Measurements from ENCODE around the gene TP53I11. TPM values are rescaled to one million over a fixed set of nuclear protein-coding genes. Genes with fewer than 3 reads are reported as not detected.

Gene TP53I11
- total RNA-seq, 1 donor: 47.8 TPM

DNA sequence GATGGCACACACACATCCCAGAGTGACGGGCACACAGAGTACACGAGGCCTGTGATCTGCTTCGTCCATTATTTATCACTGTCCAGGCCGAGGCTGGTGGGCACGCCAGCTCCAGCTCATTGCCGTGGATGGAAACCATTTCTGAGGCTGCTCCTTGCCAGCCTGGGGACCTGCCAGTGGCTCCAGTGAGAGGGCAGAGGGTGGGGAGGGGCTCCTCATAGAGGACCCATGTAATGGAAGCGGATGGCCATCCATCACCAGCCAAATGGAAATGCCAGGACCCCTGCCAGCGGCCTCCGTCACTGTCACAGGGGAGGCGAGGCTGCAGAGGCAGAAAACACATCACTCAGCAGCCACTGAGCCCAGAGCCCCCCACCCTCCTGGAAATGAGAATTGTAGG lies 35.7 kb downstream of the TP53I11 start:
- peaks cover 4% of the 10 kb centered on the region for H3K27me3 ChIP-seq (ENCODE audit: insufficient read depth, low read length)
- no peaks in the 10 kb centered on the region for H3K79me2 ChIP-seq (ENCODE audit: insufficient read depth, low read length)
- H3K4me3 ChIP-seq (ENCODE audit: insufficient read depth, low read length): no peak overlapping the region
- H3K4me1 ChIP-seq (ENCODE audit: insufficient read depth, low read length): no peaks in the 10 kb centered on the region
- no peak overlapping the region for H3K27ac ChIP-seq (ENCODE audit: low read depth, low read length)
- DNase-seq (ENCODE audit: insufficient read length, low spot score, missing footprints): no peak
- no peak overlapping the region for H2AFZ ChIP-seq (ENCODE audit: low read length)
- no peaks in the 10 kb centered on the region for H4K20me1 ChIP-seq (ENCODE audit: insufficient read depth, low read length)
- no peaks in the 10 kb centered on the region for H3K9me3 ChIP-seq (ENCODE audit: low read depth, low read length)
- no peaks in the 10 kb centered on the region for H3K36me3 ChIP-seq (ENCODE audit: insufficient read depth, low read length)
- no peak for TF ChIP-seq CTCF (IDR thresholded peaks at IDR 0.05; ENCODE audit: extremely low read depth, low read depth, low read length)
- no peak overlapping the region for H3K4me2 ChIP-seq (ENCODE audit: insufficient read depth, low read length)

GRCh38 chr11:44914105-44914504 lies 36.6 kb downstream of the TP53I11 start:
- Histone ChIP-seq H3K4me3 (ENCODE audit: insufficient read depth, low read length) (no peak overlapping the region), H3K27me3 (ENCODE audit: insufficient read depth, low read length) (peaks cover 4% of the 10 kb centered on the region), H3K4me1 (ENCODE audit: insufficient read depth, low read length) (no peaks in the 10 kb centered on the region), H3K79me2 (ENCODE audit: insufficient read depth, low read length) (no peaks in the 10 kb centered on the region), H3K27ac (ENCODE audit: low read depth, low read length) (no peak overlapping the region), H3K9me3 (ENCODE audit: low read depth, low read length) (no peaks in the 10 kb centered on the region), H3K36me3 (ENCODE audit: insufficient read depth, low read length) (no peaks in the 10 kb centered on the region), H2AFZ (ENCODE audit: low read length) (no peak overlapping the region), H3K4me2 (ENCODE audit: insufficient read depth, low read length) (no peak overlapping the region), H4K20me1 (ENCODE audit: insufficient read depth, low read length) (no peaks in the 10 kb centered on the region)
- TF ChIP-seq CTCF (IDR thresholded peaks at IDR 0.05; ENCODE audit: extremely low read depth, low read depth, low read length): no peak
- DNase-seq (ENCODE audit: insufficient read length, low spot score, missing footprints): no peak

GRCh38 chr11:44913502-44913901 lies 37.2 kb downstream of the TP53I11 start:
- Histone ChIP-seq H3K4me2 (ENCODE audit: insufficient read depth, low read length) (no peak overlapping the region), H3K79me2 (ENCODE audit: insufficient read depth, low read length) (no peaks in the 10 kb centered on the region), H3K4me1 (ENCODE audit: insufficient read depth, low read length) (no peaks in the 10 kb centered on the region), H4K20me1 (ENCODE audit: insufficient read depth, low read length) (no peaks in the 10 kb centered on the region), H2AFZ (ENCODE audit: low read length) (no peak overlapping the region), H3K27ac (ENCODE audit: low read depth, low read length) (no peak overlapping the region), H3K9me3 (ENCODE audit: low read depth, low read length) (no peaks in the 10 kb centered on the region), H3K4me3 (ENCODE audit: insufficient read depth, low read length) (no peak overlapping the region), H3K27me3 (ENCODE audit: insufficient read depth, low read length) (peaks cover 4% of the 10 kb centered on the region), H3K36me3 (ENCODE audit: insufficient read depth, low read length) (no peaks in the 10 kb centered on the region)
- no peak for TF ChIP-seq CTCF (IDR thresholded peaks at IDR 0.05; ENCODE audit: extremely low read depth, low read depth, low read length)
- DNase-seq (ENCODE audit: insufficient read length, low spot score, missing footprints): no peak

DNA sequence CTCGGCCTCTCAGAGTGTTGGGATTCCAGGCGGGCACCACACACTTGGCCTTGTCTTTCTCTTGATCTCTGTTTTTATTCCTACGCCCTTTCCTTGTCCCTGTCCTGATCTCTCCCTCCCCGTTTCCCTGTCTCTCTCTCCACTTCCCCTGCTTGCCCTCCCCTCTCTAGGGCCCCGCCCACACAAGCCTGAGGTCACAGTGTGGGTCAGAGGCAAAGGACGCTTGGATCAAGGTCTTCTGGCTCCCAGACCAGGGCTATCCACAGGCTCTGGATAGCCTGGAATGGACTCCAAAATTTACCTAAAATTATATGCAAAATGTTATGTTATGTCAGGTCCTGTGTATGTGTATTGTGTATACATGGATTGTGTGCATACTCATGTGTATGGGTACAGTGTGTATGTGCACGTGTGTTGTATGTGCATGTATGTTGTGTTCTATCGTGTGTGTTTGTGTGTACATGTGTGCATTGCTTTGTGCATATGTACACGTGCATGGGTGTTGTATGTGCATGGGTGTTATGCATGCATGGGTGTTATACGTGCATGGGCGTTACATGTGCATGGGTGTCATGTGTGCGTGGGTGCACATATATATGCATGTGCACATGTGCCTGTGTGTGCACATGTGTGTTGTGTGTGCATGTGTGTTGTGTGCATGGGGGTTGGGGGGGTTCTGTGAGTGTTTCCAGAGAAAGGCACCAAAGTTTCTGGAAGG lies 38.3 kb downstream of the TP53I11 start:
- H4K20me1 ChIP-seq (ENCODE audit: insufficient read depth, low read length): no peaks in the 10 kb centered on the region

More for the DNA sequence above, 38.3 kb downstream of the TP53I11 start:
- Histone ChIP-seq H3K27me3 (ENCODE audit: insufficient read depth, low read length) (peaks cover 3% of the 10 kb centered on the region), H3K79me2 (ENCODE audit: insufficient read depth, low read length) (no peaks in the 10 kb centered on the region), H3K4me1 (ENCODE audit: insufficient read depth, low read length) (no peaks in the 10 kb centered on the region), H3K4me3 (ENCODE audit: insufficient read depth, low read length) (no peak overlapping the region), H3K27ac (ENCODE audit: low read depth, low read length) (no peak overlapping the region), H3K36me3 (ENCODE audit: insufficient read depth, low read length) (no peaks in the 10 kb centered on the region), H2AFZ (ENCODE audit: low read length) (no peak overlapping the region), H3K4me2 (ENCODE audit: insufficient read depth, low read length) (no peak overlapping the region), H3K9me3 (ENCODE audit: low read depth, low read length) (no peaks in the 10 kb centered on the region)
- DNase-seq (ENCODE audit: insufficient read length, low spot score, missing footprints): no peak
- no peak for TF ChIP-seq CTCF (IDR thresholded peaks at IDR 0.05; ENCODE audit: extremely low read depth, low read depth, low read length)
